T-helper 9 cell (primary cell): ENCODE data around the gene ACTL6A.

ENCODE experiments used
- DNase-seq: peaks from one replicate; pipeline ENCODE4 v3.0.0-alpha.2; 2020

The ACTL6A gene

GRCh38 chr3:179591313-179591712 is 28.6 kb downstream of the ACTL6A start:
- no peak for DNase-seq

- no peak for DNase-seq
Observed at GRCh38 chr3:179599531-179599930, 36.8 kb downstream of the ACTL6A start.

GRCh38 chr3:179603321-179603720 is 40.6 kb downstream of the ACTL6A start:
- DNase-seq = no peak

GRCh38 chr3:179603831-179604230 is 41.1 kb downstream of the ACTL6A start:
- DNase-seq = no peak

- DNase-seq = peak; percentile 88
Observed at GRCh38 chr3:179604321-179605078, 41.8 kb downstream of the ACTL6A start, which contains the start of the genes MRPL47 and NDUFB5. Gene MRPL47, minus strand, starts transcription at chr3:179604638. Its CDS starts 14 bp downstream, at chr3:179604624. Gene NDUFB5, plus strand, starts transcription at chr3:179604794. Its CDS starts 22 bp downstream, at chr3:179604816.

- DNase-seq = no peak
Observed at GRCh38 chr3:179606534-179607085, 43.9 kb downstream of the ACTL6A start.

- no peak for DNase-seq
Observed at GRCh38 chr3:179608931-179609720, 46.4 kb downstream of the ACTL6A start.

GRCh38 chr3:179610066-179610465 is 47.3 kb downstream of the ACTL6A start:
- no peak for DNase-seq

- DNase-seq = no peak
Observed at GRCh38 chr3:179613807-179614206, 51.1 kb downstream of the ACTL6A start.

GRCh38 chr3:179615458-179616173 is 52.9 kb downstream of the ACTL6A start:
- no peak for DNase-seq

- DNase-seq = no peak
Observed at GRCh38 chr3:179622023-179622422, 59.3 kb downstream of the ACTL6A start.

- DNase-seq = no peak
Observed at GRCh38 chr3:179624451-179624850, 61.7 kb downstream of the ACTL6A start.

- no peak for DNase-seq
Observed at GRCh38 chr3:179630753-179631451, 68.2 kb downstream of the ACTL6A start.
